ENCODE results near the gene SLC27A3. TPM values are rescaled to one million over a fixed set of nuclear protein-coding genes. Genes with fewer than 3 reads are reported as not detected.

The SLC27A3 gene
- polyA plus RNA-seq, 3 donors, result 84.5 to 123 (median 118) TPM

- no peak for TF ChIP-seq CTCF (IDR thresholded peaks at IDR 0.05)
- Histone ChIP-seq H2AFZ (ENCODE audit: insufficient read depth, low read depth, low read length, poor library complexity, severe bottlenecking) (peak overlapping the region; percentile 47), H3K4me1 (ENCODE audit: control insufficient read depth in 1 of 2, insufficient read depth in 2 of 2, low read length in 2 of 2) (peaks cover 50 to 54% of the 10 kb centered on the region in 2 donors), H3K9ac (ENCODE audit: insufficient read depth, low read length, poor library complexity, severe bottlenecking) (peak overlapping the region; percentile 47), H3K27ac (ENCODE audit: low read depth in 1 of 2, low read length in 2 of 2) (peak overlapping the region; percentile 92 to 96), H3K27me3 (ENCODE audit: control insufficient read depth in 2 of 2, insufficient read depth in 2 of 2, low read length in 2 of 2) (no peaks in the 10 kb centered on the region), H3K9me3 (replicated peaks in 1 of 2; ENCODE audit: control insufficient read depth in 1 of 2, insufficient read depth in 1 of 2, low read length in 2 of 2) (no peaks in the 10 kb centered on the region), H3K4me3 (replicated peaks in 1 of 3; ENCODE audit: low read depth in 2 of 3, low read length in 3 of 3) (peak overlapping the region in 1 of 3 experiments; percentile 24), H3K4me2 (replicated peaks; ENCODE audit: extremely low read depth, low read length, poor library complexity, severe bottlenecking) (peak overlapping the region; percentile 29), H3K36me3 (replicated peaks in 1 of 2; ENCODE audit: control insufficient read depth in 1 of 2, insufficient read depth in 2 of 2, low read length in 2 of 2) (peaks cover 23 to 28% of the 10 kb centered on the region in 2 donors), H4K20me1 (ENCODE audit: insufficient read depth, low read length) (no peaks in the 10 kb centered on the region), H3K79me2 (ENCODE audit: insufficient read depth, low read length) (no peaks in the 10 kb centered on the region)
- peaks cover 0 to 7% (median 3%) of the 10 kb centered on the region in 3 donors for H3K27me3 Mint-ChIP-seq (ENCODE audit: low read depth in 3 of 3)
- peak; percentile 98 to 99 (median 99) for DNase-seq
- no CpG with 5 or more reads among the region's 5 CpGs for WGBS (ENCODE audit: insufficient coverage)
- H3K4me1 Mint-ChIP-seq, result peaks cover 54% of the 10 kb centered on the region
- H3K36me3 Mint-ChIP-seq, result peaks cover 55 to 57% of the 10 kb centered on the region in 2 donors
- peaks cover 0 to 3% (median 0%) of the 10 kb centered on the region in 7 donors for H3K9me3 Mint-ChIP-seq
- H3K4me3 Mint-ChIP-seq, result peak overlapping the region in 1 of 2 donors; percentile 30
- intact Hi-C loops (cut with micrococcal nuclease), result loop anchor here in 1 of 2 donors (5.0 kb wide), 1 partner anchor 117 kb away; the partner anchor contains the start of gene GATAD2B
- H3K27ac Mint-ChIP-seq, result peak overlapping the region; percentile 92 to 100 (median 98)
Observed at GRCh38 chr1:153805042-153805745, 30.0 kb downstream of the SLC27A3 start.

GRCh38 chr1:153805886-153806719 is 30.9 kb downstream of the SLC27A3 start:
- peaks cover 54% of the 10 kb centered on the region for H3K4me1 Mint-ChIP-seq

More at GRCh38 chr1:153805886-153806719, 30.9 kb downstream of the SLC27A3 start:
- Mint-ChIP-seq H3K36me3 (peaks cover 62 to 63% of the 10 kb centered on the region in 2 donors), H3K27me3 (ENCODE audit: low read depth in 3 of 3) (peaks cover 0 to 7% (median 3%) of the 10 kb centered on the region in 3 donors), H3K27ac (peak overlapping the region; percentile 92 to 100 (median 98)), H3K4me3 (no peak overlapping the region), H3K9me3 (no peaks in the 10 kb centered on the region)
- Histone ChIP-seq H3K4me3 (replicated peaks in 1 of 3; ENCODE audit: low read depth in 2 of 3, low read length in 3 of 3) (peak overlapping the region in 1 of 3 experiments; percentile 29), H3K4me1 (ENCODE audit: control insufficient read depth in 1 of 2, insufficient read depth in 2 of 2, low read length in 2 of 2) (peaks cover 50 to 54% of the 10 kb centered on the region in 2 donors), H3K79me2 (ENCODE audit: insufficient read depth, low read length) (no peaks in the 10 kb centered on the region), H4K20me1 (ENCODE audit: insufficient read depth, low read length) (no peaks in the 10 kb centered on the region), H3K9me3 (replicated peaks in 1 of 2; ENCODE audit: control insufficient read depth in 1 of 2, insufficient read depth in 1 of 2, low read length in 2 of 2) (no peaks in the 10 kb centered on the region), H3K27me3 (ENCODE audit: control insufficient read depth in 2 of 2, insufficient read depth in 2 of 2, low read length in 2 of 2) (no peaks in the 10 kb centered on the region), H3K36me3 (replicated peaks in 1 of 2; ENCODE audit: control insufficient read depth in 1 of 2, insufficient read depth in 2 of 2, low read length in 2 of 2) (peaks cover 26 to 37% of the 10 kb centered on the region in 2 donors), H3K9ac (ENCODE audit: insufficient read depth, low read length, poor library complexity, severe bottlenecking) (peak overlapping the region; percentile 47), H3K27ac (ENCODE audit: low read depth in 1 of 2, low read length in 2 of 2) (peak overlapping the region; percentile 92 to 96), H2AFZ (ENCODE audit: insufficient read depth, low read depth, low read length, poor library complexity, severe bottlenecking) (peak overlapping the region; percentile 47), H3K4me2 (replicated peaks; ENCODE audit: extremely low read depth, low read length, poor library complexity, severe bottlenecking) (peak overlapping the region; percentile 29)
- DNase-seq, result peak; percentile 53 to 77 (median 62)
- TF ChIP-seq CTCF (IDR thresholded peaks at IDR 0.05), result no peak
- 100% methylated on average over 1 of the region's 11 CpGs for WGBS (ENCODE audit: insufficient coverage)
- intact Hi-C loops (cut with micrococcal nuclease), result loop anchor here in 1 of 2 donors (5.0 kb wide), 1 partner anchor 116 kb away; the partner anchor contains the start of gene GATAD2B
